WTC11 (cell line): Measurements from ENCODE around the gene LSM5. TPM values are rescaled to one million over a fixed set of nuclear protein-coding genes. Genes with fewer than 3 reads are reported as not detected.

Experiments used
- ATAC-seq: fragments of 200-7000 bp; cut with Tn5 transposase; 2 replicates; pipeline ENCODE4 v1.10.0; 2021; ENCODE audit warnings: mild to moderate bottlenecking, moderate library complexity
- CTCF ChIA-PET: fragments of 300-600 bp; sonication (Branson Sonifier 250); formaldehyde crosslinking; loops from one replicate; lab custom pipeline; 2021; ENCODE audit warnings: antibody characterized with exemption; lab: Charles Lee
- POLR2A ChIA-PET: fragments of 350-600 bp; sonication (Branson Sonifier 250); formaldehyde crosslinking; loops from one replicate; lab custom pipeline; 2021; ENCODE audit warnings: antibody characterized with exemption; lab: Charles Lee
- DNase-seq: peaks from one replicate; pipeline ENCODE4 v3.0.0; 2021; ENCODE audit warnings: low spot score
- H3K27ac Mint-ChIP-seq: 2 replicates; pipeline ENCODE4 v1.8.0; 2021; ENCODE audit warnings: mixed read lengths
- H3K27me3 Mint-ChIP-seq: 2 replicates; pipeline ENCODE4 v1.8.0; 2021; ENCODE audit warnings: low read depth, mild to moderate bottlenecking, moderate library complexity, mixed read lengths
- H3K36me3 Mint-ChIP-seq: 2 replicates; pipeline ENCODE4 v1.8.0; 2021; ENCODE audit warnings: mixed read lengths
- H3K4me1 Mint-ChIP-seq: 2 replicates; pipeline ENCODE4 v1.8.0; 2022; ENCODE audit warnings: mixed read lengths
- H3K4me3 Mint-ChIP-seq: 2 replicates; pipeline ENCODE4 v1.8.0; 2021; ENCODE audit warnings: mild to moderate bottlenecking, moderate library complexity, mixed read lengths
- H3K9me3 Mint-ChIP-seq: 2 replicates; pipeline ENCODE4 v1.8.0; 2021; ENCODE audit warnings: mixed read lengths
- ATF1 ChIP-seq: sonication (generic); formaldehyde crosslinking; IDR thresholded peaks from 2 replicates; pipeline ENCODE4 v1.8.1; 2023; ENCODE audit warnings: mild to moderate bottlenecking, moderate library complexity, missing genetic modification reagents
- CBFB ChIP-seq: sonication (generic); formaldehyde crosslinking; IDR thresholded peaks from 2 replicates; pipeline ENCODE4 v1.8.1; 2022; ENCODE audit warnings: mild to moderate bottlenecking, low read depth, missing genetic modification reagents
- E2F1 ChIP-seq: sonication (generic); formaldehyde crosslinking; IDR thresholded peaks from 2 replicates; pipeline ENCODE4 v1.8.0; 2022; ENCODE audit warnings: mild to moderate bottlenecking, missing genetic modification reagents
- GABPB1 ChIP-seq: sonication (generic); formaldehyde crosslinking; IDR thresholded peaks from 2 replicates; pipeline ENCODE4 v1.8.1; 2023; ENCODE audit warnings: mild to moderate bottlenecking, missing genetic modification reagents
- KAT7 ChIP-seq: sonication (generic); formaldehyde crosslinking; IDR thresholded peaks from 2 replicates; pipeline ENCODE4 v1.8.1; 2023; ENCODE audit warnings: missing genetic modification reagents, mild to moderate bottlenecking, borderline replicate concordance
- NFATC4 ChIP-seq: fragments of 250-450 bp; sonication (Bioruptor Pico); IDR thresholded peaks from 2 replicates; pipeline ENCODE4 v1.9.0; 2021; ENCODE audit warnings: mild to moderate bottlenecking
- SMAD4 ChIP-seq: sonication (generic); formaldehyde crosslinking; IDR thresholded peaks from 2 replicates; pipeline ENCODE4 v1.8.0; 2022; ENCODE audit warnings: mild to moderate bottlenecking, missing genetic modification reagents
- TEAD1 ChIP-seq: sonication (generic); formaldehyde crosslinking; IDR thresholded peaks from 2 replicates; pipeline ENCODE4 v1.8.0; 2022; ENCODE audit warnings: mild to moderate bottlenecking, missing genetic modification reagents
- USF2 ChIP-seq: sonication (generic); formaldehyde crosslinking; IDR thresholded peaks from 2 replicates; pipeline ENCODE4 v1.8.1; 2023; ENCODE audit warnings: mild to moderate bottlenecking, missing genetic modification reagents, moderate library complexity
- ZBTB21 ChIP-seq: sonication (generic); formaldehyde crosslinking; IDR thresholded peaks from 2 replicates; pipeline ENCODE4 v1.8.1; 2023; ENCODE audit warnings: mild to moderate bottlenecking, missing genetic modification reagents, borderline replicate concordance
- ZNF121 ChIP-seq: sonication (generic); formaldehyde crosslinking; IDR thresholded peaks from 2 replicates; pipeline ENCODE4 v1.8.0; 2023; ENCODE audit warnings: missing genetic modification reagents
- ZNF138 ChIP-seq: sonication (generic); formaldehyde crosslinking; conservative IDR thresholded peaks from 2 replicates; pipeline ENCODE4 v1.8.1; 2022; ENCODE audit warnings: mild to moderate bottlenecking, moderate library complexity, missing genetic modification reagents
- total RNA-seq: library from RNA; stranded (reverse); gene quantifications from 3 replicates; pipeline ENCODE4 v1.2.3, GENCODE V29; 2021
- TF ChIP-seq, protein P1 (sequence below): sonication (generic); formaldehyde crosslinking; IDR thresholded peaks from 2 replicates; pipeline ENCODE4 v1.8.1; 2023; ENCODE audit warnings: mild to moderate bottlenecking, missing genetic modification reagents, borderline replicate concordance
- TF ChIP-seq, protein P2 (sequence below): fragments of 200-600 bp; IDR thresholded peaks from 2 replicates; pipeline ENCODE4 v1.8.0; 2022; ENCODE audit warnings: antibody characterized with exemption
- TF ChIP-seq, protein P3 (sequence below): sonication (generic); formaldehyde crosslinking; IDR thresholded peaks from 2 replicates; pipeline ENCODE4 v1.8.1; 2022; ENCODE audit warnings: low read depth, mild to moderate bottlenecking, moderate library complexity, missing genetic modification reagents, borderline replicate concordance
- TF ChIP-seq, protein P4 (sequence below): sonication (generic); formaldehyde crosslinking; IDR thresholded peaks from 2 replicates; pipeline ENCODE4 v1.8.1; 2023; ENCODE audit warnings: mild to moderate bottlenecking, missing genetic modification reagents, moderate library complexity
- TF ChIP-seq, protein P5 (sequence below): sonication (generic); formaldehyde crosslinking; conservative IDR thresholded peaks from 2 replicates; pipeline ENCODE4 v1.8.1; 2022; ENCODE audit warnings: mild to moderate bottlenecking, missing genetic modification reagents
- TF ChIP-seq, protein P6 (sequence below): fragments of 250-450 bp; sonication (Bioruptor Pico); IDR thresholded peaks from 2 replicates; pipeline ENCODE4 v1.8.0; 2021; ENCODE audit warnings: mild to moderate bottlenecking

Gene LSM5
- total RNA-seq, 1 experiment from 2014 or later, result 89.5 TPM

GRCh38 chr7:32531402-32531801 lies 41.2 kb upstream of the LSM5 start (continued):
- TF ChIP-seq NFATC4 (CRISPR knock-in tag) (no peak), ZBTB21 (CRISPR knock-in tag) (no peak), ZNF121 (CRISPR knock-in tag) (no peak)

GRCh38 chr7:32525839-32526238 lies 35.7 kb upstream of the LSM5 start:
- DNase-seq (no peak), ATAC-seq (peak; percentile 59)
- POLR2A ChIA-PET, result no interaction called here
- peak overlapping the region; percentile 76 for H3K27ac Mint-ChIP-seq
- no peaks in the 10 kb centered on the region for H3K27me3 Mint-ChIP-seq
- H3K9me3 Mint-ChIP-seq, result peaks cover 23% of the 10 kb centered on the region
- no peak overlapping the region for H3K4me3 Mint-ChIP-seq
- no peak for TF ChIP-seq ZNF138 (CRISPR knock-in tag)
- no peak for TF ChIP-seq KAT7 (CRISPR knock-in tag)
- no peak for TF ChIP-seq ATF1 (CRISPR knock-in tag)
- no peak for TF ChIP-seq SMAD4
- TF ChIP-seq USF2 (CRISPR knock-in tag), result no peak
- TF ChIP-seq, protein P1, sequence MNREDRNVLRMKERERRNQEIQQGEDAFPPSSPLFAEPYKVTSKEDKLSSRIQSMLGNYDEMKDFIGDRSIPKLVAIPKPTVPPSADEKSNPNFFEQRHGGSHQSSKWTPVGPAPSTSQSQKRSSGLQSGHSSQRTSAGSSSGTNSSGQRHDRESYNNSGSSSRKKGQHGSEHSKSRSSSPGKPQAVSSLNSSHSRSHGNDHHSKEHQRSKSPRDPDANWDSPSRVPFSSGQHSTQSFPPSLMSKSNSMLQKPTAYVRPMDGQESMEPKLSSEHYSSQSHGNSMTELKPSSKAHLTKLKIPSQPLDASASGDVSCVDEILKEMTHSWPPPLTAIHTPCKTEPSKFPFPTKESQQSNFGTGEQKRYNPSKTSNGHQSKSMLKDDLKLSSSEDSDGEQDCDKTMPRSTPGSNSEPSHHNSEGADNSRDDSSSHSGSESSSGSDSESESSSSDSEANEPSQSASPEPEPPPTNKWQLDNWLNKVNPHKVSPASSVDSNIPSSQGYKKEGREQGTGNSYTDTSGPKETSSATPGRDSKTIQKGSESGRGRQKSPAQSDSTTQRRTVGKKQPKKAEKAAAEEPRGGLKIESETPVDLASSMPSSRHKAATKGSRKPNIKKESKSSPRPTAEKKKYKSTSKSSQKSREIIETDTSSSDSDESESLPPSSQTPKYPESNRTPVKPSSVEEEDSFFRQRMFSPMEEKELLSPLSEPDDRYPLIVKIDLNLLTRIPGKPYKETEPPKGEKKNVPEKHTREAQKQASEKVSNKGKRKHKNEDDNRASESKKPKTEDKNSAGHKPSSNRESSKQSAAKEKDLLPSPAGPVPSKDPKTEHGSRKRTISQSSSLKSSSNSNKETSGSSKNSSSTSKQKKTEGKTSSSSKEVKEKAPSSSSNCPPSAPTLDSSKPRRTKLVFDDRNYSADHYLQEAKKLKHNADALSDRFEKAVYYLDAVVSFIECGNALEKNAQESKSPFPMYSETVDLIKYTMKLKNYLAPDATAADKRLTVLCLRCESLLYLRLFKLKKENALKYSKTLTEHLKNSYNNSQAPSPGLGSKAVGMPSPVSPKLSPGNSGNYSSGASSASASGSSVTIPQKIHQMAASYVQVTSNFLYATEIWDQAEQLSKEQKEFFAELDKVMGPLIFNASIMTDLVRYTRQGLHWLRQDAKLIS (CRISPR knock-in tag), result no peak
- TF ChIP-seq GABPB1 (CRISPR knock-in tag), result no peak
- TF ChIP-seq CBFB (CRISPR knock-in tag), result no peak
- TF ChIP-seq, protein P2, sequence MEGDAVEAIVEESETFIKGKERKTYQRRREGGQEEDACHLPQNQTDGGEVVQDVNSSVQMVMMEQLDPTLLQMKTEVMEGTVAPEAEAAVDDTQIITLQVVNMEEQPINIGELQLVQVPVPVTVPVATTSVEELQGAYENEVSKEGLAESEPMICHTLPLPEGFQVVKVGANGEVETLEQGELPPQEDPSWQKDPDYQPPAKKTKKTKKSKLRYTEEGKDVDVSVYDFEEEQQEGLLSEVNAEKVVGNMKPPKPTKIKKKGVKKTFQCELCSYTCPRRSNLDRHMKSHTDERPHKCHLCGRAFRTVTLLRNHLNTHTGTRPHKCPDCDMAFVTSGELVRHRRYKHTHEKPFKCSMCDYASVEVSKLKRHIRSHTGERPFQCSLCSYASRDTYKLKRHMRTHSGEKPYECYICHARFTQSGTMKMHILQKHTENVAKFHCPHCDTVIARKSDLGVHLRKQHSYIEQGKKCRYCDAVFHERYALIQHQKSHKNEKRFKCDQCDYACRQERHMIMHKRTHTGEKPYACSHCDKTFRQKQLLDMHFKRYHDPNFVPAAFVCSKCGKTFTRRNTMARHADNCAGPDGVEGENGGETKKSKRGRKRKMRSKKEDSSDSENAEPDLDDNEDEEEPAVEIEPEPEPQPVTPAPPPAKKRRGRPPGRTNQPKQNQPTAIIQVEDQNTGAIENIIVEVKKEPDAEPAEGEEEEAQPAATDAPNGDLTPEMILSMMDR, result no peak
- TF ChIP-seq, protein P3, sequence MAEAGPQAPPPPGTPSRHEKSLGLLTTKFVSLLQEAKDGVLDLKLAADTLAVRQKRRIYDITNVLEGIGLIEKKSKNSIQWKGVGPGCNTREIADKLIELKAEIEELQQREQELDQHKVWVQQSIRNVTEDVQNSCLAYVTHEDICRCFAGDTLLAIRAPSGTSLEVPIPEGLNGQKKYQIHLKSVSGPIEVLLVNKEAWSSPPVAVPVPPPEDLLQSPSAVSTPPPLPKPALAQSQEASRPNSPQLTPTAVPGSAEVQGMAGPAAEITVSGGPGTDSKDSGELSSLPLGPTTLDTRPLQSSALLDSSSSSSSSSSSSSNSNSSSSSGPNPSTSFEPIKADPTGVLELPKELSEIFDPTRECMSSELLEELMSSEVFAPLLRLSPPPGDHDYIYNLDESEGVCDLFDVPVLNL, result no peak
- TF ChIP-seq, protein P4, sequence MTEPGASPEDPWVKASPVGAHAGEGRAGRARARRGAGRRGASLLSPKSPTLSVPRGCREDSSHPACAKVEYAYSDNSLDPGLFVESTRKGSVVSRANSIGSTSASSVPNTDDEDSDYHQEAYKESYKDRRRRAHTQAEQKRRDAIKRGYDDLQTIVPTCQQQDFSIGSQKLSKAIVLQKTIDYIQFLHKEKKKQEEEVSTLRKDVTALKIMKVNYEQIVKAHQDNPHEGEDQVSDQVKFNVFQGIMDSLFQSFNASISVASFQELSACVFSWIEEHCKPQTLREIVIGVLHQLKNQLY (CRISPR knock-in tag), result no peak
- TF ChIP-seq, protein P5, sequence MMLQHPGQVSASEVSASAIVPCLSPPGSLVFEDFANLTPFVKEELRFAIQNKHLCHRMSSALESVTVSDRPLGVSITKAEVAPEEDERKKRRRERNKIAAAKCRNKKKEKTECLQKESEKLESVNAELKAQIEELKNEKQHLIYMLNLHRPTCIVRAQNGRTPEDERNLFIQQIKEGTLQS (CRISPR knock-in tag), result no peak
- no peak for TF ChIP-seq TEAD1 (CRISPR knock-in tag)
- no peak for TF ChIP-seq E2F1 (CRISPR knock-in tag)
- TF ChIP-seq, protein P6, sequence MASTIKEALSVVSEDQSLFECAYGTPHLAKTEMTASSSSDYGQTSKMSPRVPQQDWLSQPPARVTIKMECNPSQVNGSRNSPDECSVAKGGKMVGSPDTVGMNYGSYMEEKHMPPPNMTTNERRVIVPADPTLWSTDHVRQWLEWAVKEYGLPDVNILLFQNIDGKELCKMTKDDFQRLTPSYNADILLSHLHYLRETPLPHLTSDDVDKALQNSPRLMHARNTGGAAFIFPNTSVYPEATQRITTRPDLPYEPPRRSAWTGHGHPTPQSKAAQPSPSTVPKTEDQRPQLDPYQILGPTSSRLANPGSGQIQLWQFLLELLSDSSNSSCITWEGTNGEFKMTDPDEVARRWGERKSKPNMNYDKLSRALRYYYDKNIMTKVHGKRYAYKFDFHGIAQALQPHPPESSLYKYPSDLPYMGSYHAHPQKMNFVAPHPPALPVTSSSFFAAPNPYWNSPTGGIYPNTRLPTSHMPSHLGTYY (CRISPR knock-in tag), result no peak
- TF ChIP-seq, all 79 proteins: peak for 0
- peaks cover 27% of the 10 kb centered on the region for H3K36me3 Mint-ChIP-seq
- CTCF ChIA-PET, result no interaction called here
- H3K4me1 Mint-ChIP-seq, result peaks cover 54% of the 10 kb centered on the region
